GM19328 (cell line): Measurements from ENCODE around the gene PHACTR1.

Experiments used
- ATAC-seq: cut with Tn5 transposase; IDR thresholded peaks from one replicate; pipeline ENCODE4 v1.9.1; 2021; ENCODE audit warnings: mild to moderate bottlenecking, moderate library complexity; ENCODE audit not compliant: unreplicated experiment

The PHACTR1 gene

GRCh38 chr6:13012977-13013680 is 296.6 kb downstream of the PHACTR1 start:
- ATAC-seq, result no peak

GRCh38 chr6:13013681-13014503 is 297.3 kb downstream of the PHACTR1 start:
- no peak for ATAC-seq

- ATAC-seq, result no peak
These were observed 298.2 kb downstream of the PHACTR1 start for GRCh38 chr6:13014504-13015378.

- no peak for ATAC-seq
These were observed 298.8 kb downstream of the PHACTR1 start for GRCh38 chr6:13015379-13015681.

GRCh38 chr6:13024616-13025015 is 308.0 kb downstream of the PHACTR1 start:
- no peak for ATAC-seq

- ATAC-seq, result no peak
These were observed 309.4 kb downstream of the PHACTR1 start for GRCh38 chr6:13025893-13026499.

GRCh38 chr6:13026557-13026956 is 310.0 kb downstream of the PHACTR1 start:
- no peak for ATAC-seq

GRCh38 chr6:13027207-13027606 is 310.6 kb downstream of the PHACTR1 start:
- no peak for ATAC-seq

- no peak for ATAC-seq
These were observed 313.8 kb downstream of the PHACTR1 start for GRCh38 chr6:13030396-13030795.

GRCh38 chr6:13032566-13032965 is 316.0 kb downstream of the PHACTR1 start:
- no peak for ATAC-seq

GRCh38 chr6:13033145-13033544 is 316.6 kb downstream of the PHACTR1 start:
- no peak for ATAC-seq

- ATAC-seq, result no peak
These were observed 317.7 kb downstream of the PHACTR1 start for GRCh38 chr6:13034316-13034715.

- no peak for ATAC-seq
These were observed 319.0 kb downstream of the PHACTR1 start for GRCh38 chr6:13035606-13036005.

GRCh38 chr6:13038315-13038714 is 321.7 kb downstream of the PHACTR1 start:
- ATAC-seq, result no peak

GRCh38 chr6:13038741-13039190 is 322.2 kb downstream of the PHACTR1 start:
- no peak for ATAC-seq

- ATAC-seq, result no peak
These were observed 327.8 kb downstream of the PHACTR1 start for GRCh38 chr6:13044390-13044789.

- no peak for ATAC-seq
These were observed 328.3 kb downstream of the PHACTR1 start for GRCh38 chr6:13044896-13045295.

GRCh38 chr6:13045676-13046075 is 329.1 kb downstream of the PHACTR1 start:
- no peak for ATAC-seq

- no peak for ATAC-seq
These were observed 329.5 kb downstream of the PHACTR1 start for GRCh38 chr6:13046084-13046483.

- ATAC-seq, result no peak
These were observed 331.5 kb downstream of the PHACTR1 start for GRCh38 chr6:13048113-13048512.

- ATAC-seq, result no peak
These were observed 333.2 kb downstream of the PHACTR1 start for GRCh38 chr6:13049666-13050254.
